WTC11 (cell line): ENCODE data around the gene PCDHGC5. TPM values are rescaled to one million over a fixed set of nuclear protein-coding genes. Genes with fewer than 3 reads are reported as not detected.

Experiments
- ATAC-seq: fragments of 200-7000 bp; cut with Tn5 transposase; 2 replicates; pipeline ENCODE4 v1.10.0; 2021; ENCODE audit warnings: mild to moderate bottlenecking, moderate library complexity
- CTCF ChIA-PET: fragments of 300-600 bp; sonication (Branson Sonifier 250); formaldehyde crosslinking; loops from one replicate; lab custom pipeline; 2021; ENCODE audit warnings: antibody characterized with exemption; lab: Charles Lee
- POLR2A ChIA-PET: fragments of 350-600 bp; sonication (Branson Sonifier 250); formaldehyde crosslinking; loops from one replicate; lab custom pipeline; 2021; ENCODE audit warnings: antibody characterized with exemption; lab: Charles Lee
- DNase-seq: peaks from one replicate; pipeline ENCODE4 v3.0.0; 2021; ENCODE audit warnings: low spot score
- H3K27ac Mint-ChIP-seq: 2 replicates; pipeline ENCODE4 v1.8.0; 2021; ENCODE audit warnings: mixed read lengths
- H3K27me3 Mint-ChIP-seq: 2 replicates; pipeline ENCODE4 v1.8.0; 2021; ENCODE audit warnings: low read depth, mild to moderate bottlenecking, moderate library complexity, mixed read lengths
- H3K36me3 Mint-ChIP-seq: 2 replicates; pipeline ENCODE4 v1.8.0; 2021; ENCODE audit warnings: mixed read lengths
- H3K4me1 Mint-ChIP-seq: 2 replicates; pipeline ENCODE4 v1.8.0; 2022; ENCODE audit warnings: mixed read lengths
- H3K4me3 Mint-ChIP-seq: 2 replicates; pipeline ENCODE4 v1.8.0; 2021; ENCODE audit warnings: mild to moderate bottlenecking, moderate library complexity, mixed read lengths
- H3K9me3 Mint-ChIP-seq: 2 replicates; pipeline ENCODE4 v1.8.0; 2021; ENCODE audit warnings: mixed read lengths
- E2F4 ChIP-seq: sonication (generic); formaldehyde crosslinking; IDR thresholded peaks from 2 replicates; pipeline ENCODE4 v1.8.1; 2022; ENCODE audit warnings: low read depth, mild to moderate bottlenecking, moderate library complexity, missing genetic modification reagents, borderline replicate concordance
- E2F5 ChIP-seq: sonication (generic); formaldehyde crosslinking; IDR thresholded peaks from 2 replicates; pipeline ENCODE4 v1.8.1; 2022; ENCODE audit warnings: mild to moderate bottlenecking, moderate library complexity, missing genetic modification reagents
- ETV6 ChIP-seq: sonication (generic); formaldehyde crosslinking; IDR thresholded peaks from 2 replicates; pipeline ENCODE4 v1.8.1; 2022; ENCODE audit warnings: mild to moderate bottlenecking, missing genetic modification reagents
- FOXK1 ChIP-seq: sonication (generic); formaldehyde crosslinking; IDR thresholded peaks from 2 replicates; pipeline ENCODE4 v1.8.0; 2022; ENCODE audit warnings: mild to moderate bottlenecking, moderate library complexity, missing genetic modification reagents
- GTF2I ChIP-seq: fragments of 250-450 bp; sonication (Bioruptor Pico); conservative IDR thresholded peaks from 2 replicates; pipeline ENCODE4 v1.4.0; 2021; ENCODE audit warnings: mild to moderate bottlenecking
- HMGXB4 ChIP-seq: sonication (generic); formaldehyde crosslinking; IDR thresholded peaks from 2 replicates; pipeline ENCODE4 v1.8.1; 2023; ENCODE audit warnings: mild to moderate bottlenecking, moderate library complexity, missing genetic modification reagents
- JAZF1 ChIP-seq: fragments of 250-450 bp; sonication (Bioruptor Pico); IDR thresholded peaks from 2 replicates; pipeline ENCODE4 v1.9.0; 2021; ENCODE audit warnings: moderate library complexity, mild to moderate bottlenecking, inconsistent platforms
- JUN ChIP-seq: sonication (generic); formaldehyde crosslinking; IDR thresholded peaks from 2 replicates; pipeline ENCODE4 v1.8.0; 2023; ENCODE audit warnings: mild to moderate bottlenecking, missing genetic modification reagents
- KAT7 ChIP-seq: sonication (generic); formaldehyde crosslinking; IDR thresholded peaks from 2 replicates; pipeline ENCODE4 v1.8.1; 2023; ENCODE audit warnings: missing genetic modification reagents, mild to moderate bottlenecking, borderline replicate concordance
- NR1H2 ChIP-seq: sonication (generic); formaldehyde crosslinking; IDR thresholded peaks from 2 replicates; pipeline ENCODE4 v1.9.0; 2021; ENCODE audit warnings: mild to moderate bottlenecking, moderate library complexity, missing genetic modification reagents
- RELA ChIP-seq: sonication (generic); formaldehyde crosslinking; IDR thresholded peaks from 2 replicates; pipeline ENCODE4 v1.8.1; 2022; ENCODE audit warnings: missing genetic modification reagents, mild to moderate bottlenecking, borderline replicate concordance
- TEAD1 ChIP-seq: sonication (generic); formaldehyde crosslinking; IDR thresholded peaks from 2 replicates; pipeline ENCODE4 v1.8.0; 2022; ENCODE audit warnings: mild to moderate bottlenecking, missing genetic modification reagents
- TP53 ChIP-seq: sonication (generic); formaldehyde crosslinking; IDR thresholded peaks from 2 replicates; pipeline ENCODE4 v1.8.1; 2023; ENCODE audit warnings: mild to moderate bottlenecking, missing genetic modification reagents
- USF2 ChIP-seq: sonication (generic); formaldehyde crosslinking; IDR thresholded peaks from 2 replicates; pipeline ENCODE4 v1.8.1; 2023; ENCODE audit warnings: mild to moderate bottlenecking, missing genetic modification reagents, moderate library complexity
- total RNA-seq: library from RNA; stranded (reverse); gene quantifications from 3 replicates; pipeline ENCODE4 v1.2.3, GENCODE V29; 2021
- TF ChIP-seq, protein P1 (sequence below): sonication (generic); formaldehyde crosslinking; conservative IDR thresholded peaks from 2 replicates; pipeline ENCODE4 v1.8.1; 2023; ENCODE audit warnings: mild to moderate bottlenecking, low read depth, missing genetic modification reagents, moderate library complexity
- TF ChIP-seq, protein P2 (sequence below): sonication (generic); formaldehyde crosslinking; IDR thresholded peaks from 2 replicates; pipeline ENCODE4 v1.8.0; 2023; ENCODE audit warnings: missing genetic modification reagents, mild to moderate bottlenecking, borderline replicate concordance
- TF ChIP-seq, protein P3 (sequence below): sonication (generic); formaldehyde crosslinking; IDR thresholded peaks from 2 replicates; pipeline ENCODE4 v1.8.0; 2022; ENCODE audit warnings: mild to moderate bottlenecking, missing genetic modification reagents
- TF ChIP-seq, protein P4 (sequence below): sonication (generic); formaldehyde crosslinking; IDR thresholded peaks from 2 replicates; pipeline ENCODE4 v1.8.0; 2022; ENCODE audit warnings: mild to moderate bottlenecking, missing genetic modification reagents

PCDHGC5 gene
- total RNA-seq, 1 experiment from 2014 or later: 1.5 TPM

DNA sequence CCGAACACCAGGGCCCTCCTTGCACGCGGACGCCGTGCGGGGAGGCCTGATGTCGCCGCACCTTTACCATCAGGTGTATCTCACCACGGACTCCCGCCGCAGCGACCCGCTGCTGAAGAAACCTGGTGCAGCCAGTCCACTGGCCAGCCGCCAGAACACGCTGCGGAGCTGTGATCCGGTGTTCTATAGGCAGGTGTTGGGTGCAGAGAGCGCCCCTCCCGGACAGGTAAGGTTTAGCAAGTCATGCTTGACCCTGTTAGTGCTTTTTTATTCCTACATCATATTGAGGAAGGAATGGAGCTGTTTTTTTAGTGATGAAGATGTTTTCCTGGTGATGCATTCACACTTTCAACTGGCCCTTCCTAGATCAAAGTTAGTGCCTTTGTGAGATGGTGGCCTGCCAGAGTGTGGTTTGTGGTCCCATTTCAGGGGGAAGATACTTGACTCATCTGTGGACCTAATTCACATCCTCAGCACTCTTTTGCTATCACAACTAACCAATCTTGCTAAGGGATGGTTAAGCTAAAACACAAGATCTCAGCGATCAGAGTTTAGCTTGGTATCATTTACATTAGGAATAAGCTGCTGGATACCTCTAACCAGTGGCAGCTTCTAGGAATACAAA, 10.4 kb upstream of the PCDHGC5 start (continued):
- TF ChIP-seq, protein P1, sequence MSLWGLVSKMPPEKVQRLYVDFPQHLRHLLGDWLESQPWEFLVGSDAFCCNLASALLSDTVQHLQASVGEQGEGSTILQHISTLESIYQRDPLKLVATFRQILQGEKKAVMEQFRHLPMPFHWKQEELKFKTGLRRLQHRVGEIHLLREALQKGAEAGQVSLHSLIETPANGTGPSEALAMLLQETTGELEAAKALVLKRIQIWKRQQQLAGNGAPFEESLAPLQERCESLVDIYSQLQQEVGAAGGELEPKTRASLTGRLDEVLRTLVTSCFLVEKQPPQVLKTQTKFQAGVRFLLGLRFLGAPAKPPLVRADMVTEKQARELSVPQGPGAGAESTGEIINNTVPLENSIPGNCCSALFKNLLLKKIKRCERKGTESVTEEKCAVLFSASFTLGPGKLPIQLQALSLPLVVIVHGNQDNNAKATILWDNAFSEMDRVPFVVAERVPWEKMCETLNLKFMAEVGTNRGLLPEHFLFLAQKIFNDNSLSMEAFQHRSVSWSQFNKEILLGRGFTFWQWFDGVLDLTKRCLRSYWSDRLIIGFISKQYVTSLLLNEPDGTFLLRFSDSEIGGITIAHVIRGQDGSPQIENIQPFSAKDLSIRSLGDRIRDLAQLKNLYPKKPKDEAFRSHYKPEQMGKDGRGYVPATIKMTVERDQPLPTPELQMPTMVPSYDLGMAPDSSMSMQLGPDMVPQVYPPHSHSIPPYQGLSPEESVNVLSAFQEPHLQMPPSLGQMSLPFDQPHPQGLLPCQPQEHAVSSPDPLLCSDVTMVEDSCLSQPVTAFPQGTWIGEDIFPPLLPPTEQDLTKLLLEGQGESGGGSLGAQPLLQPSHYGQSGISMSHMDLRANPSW (CRISPR knock-in tag): no peak
- TF ChIP-seq E2F4 (CRISPR knock-in tag) (no peak), JUN (CRISPR knock-in tag) (no peak), FOXK1 (CRISPR knock-in tag) (no peak), USF2 (CRISPR knock-in tag) (no peak), NR1H2 (no peak), HMGXB4 (peak; percentile 50; the same call in 1 of the 2 replicates)
- TF ChIP-seq, protein P2, sequence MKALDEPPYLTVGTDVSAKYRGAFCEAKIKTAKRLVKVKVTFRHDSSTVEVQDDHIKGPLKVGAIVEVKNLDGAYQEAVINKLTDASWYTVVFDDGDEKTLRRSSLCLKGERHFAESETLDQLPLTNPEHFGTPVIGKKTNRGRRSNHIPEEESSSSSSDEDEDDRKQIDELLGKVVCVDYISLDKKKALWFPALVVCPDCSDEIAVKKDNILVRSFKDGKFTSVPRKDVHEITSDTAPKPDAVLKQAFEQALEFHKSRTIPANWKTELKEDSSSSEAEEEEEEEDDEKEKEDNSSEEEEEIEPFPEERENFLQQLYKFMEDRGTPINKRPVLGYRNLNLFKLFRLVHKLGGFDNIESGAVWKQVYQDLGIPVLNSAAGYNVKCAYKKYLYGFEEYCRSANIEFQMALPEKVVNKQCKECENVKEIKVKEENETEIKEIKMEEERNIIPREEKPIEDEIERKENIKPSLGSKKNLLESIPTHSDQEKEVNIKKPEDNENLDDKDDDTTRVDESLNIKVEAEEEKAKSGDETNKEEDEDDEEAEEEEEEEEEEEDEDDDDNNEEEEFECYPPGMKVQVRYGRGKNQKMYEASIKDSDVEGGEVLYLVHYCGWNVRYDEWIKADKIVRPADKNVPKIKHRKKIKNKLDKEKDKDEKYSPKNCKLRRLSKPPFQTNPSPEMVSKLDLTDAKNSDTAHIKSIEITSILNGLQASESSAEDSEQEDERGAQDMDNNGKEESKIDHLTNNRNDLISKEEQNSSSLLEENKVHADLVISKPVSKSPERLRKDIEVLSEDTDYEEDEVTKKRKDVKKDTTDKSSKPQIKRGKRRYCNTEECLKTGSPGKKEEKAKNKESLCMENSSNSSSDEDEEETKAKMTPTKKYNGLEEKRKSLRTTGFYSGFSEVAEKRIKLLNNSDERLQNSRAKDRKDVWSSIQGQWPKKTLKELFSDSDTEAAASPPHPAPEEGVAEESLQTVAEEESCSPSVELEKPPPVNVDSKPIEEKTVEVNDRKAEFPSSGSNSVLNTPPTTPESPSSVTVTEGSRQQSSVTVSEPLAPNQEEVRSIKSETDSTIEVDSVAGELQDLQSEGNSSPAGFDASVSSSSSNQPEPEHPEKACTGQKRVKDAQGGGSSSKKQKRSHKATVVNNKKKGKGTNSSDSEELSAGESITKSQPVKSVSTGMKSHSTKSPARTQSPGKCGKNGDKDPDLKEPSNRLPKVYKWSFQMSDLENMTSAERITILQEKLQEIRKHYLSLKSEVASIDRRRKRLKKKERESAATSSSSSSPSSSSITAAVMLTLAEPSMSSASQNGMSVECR (CRISPR knock-in tag): no peak
- TF ChIP-seq, protein P3, sequence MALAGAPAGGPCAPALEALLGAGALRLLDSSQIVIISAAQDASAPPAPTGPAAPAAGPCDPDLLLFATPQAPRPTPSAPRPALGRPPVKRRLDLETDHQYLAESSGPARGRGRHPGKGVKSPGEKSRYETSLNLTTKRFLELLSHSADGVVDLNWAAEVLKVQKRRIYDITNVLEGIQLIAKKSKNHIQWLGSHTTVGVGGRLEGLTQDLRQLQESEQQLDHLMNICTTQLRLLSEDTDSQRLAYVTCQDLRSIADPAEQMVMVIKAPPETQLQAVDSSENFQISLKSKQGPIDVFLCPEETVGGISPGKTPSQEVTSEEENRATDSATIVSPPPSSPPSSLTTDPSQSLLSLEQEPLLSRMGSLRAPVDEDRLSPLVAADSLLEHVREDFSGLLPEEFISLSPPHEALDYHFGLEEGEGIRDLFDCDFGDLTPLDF (CRISPR knock-in tag): no peak

DNA sequence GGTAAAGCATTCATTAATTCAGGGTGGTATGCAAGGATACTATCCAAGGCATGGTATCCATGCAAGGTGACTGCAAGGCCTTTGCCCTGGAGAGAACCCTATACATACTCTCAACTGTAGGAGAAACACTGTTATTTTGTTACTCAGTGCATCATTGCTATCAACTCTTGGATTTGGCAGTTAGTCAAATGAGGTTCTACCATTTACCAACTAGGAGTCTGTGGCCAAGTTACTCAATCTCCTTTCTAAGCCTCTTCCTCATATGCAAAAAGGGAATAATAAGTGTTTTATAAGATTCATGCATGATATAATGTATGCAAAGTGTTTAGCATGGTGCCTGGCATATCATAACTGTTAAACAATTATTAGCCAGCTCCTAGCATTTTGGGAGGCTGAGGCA, 9.1 kb upstream of the PCDHGC5 start:
- peaks cover 2% of the 10 kb centered on the region; the same call in 1 of the 2 replicates for H3K9me3 Mint-ChIP-seq
- H3K4me1 Mint-ChIP-seq: peaks cover 53% of the 10 kb centered on the region

More for the DNA sequence above, 9.1 kb upstream of the PCDHGC5 start:
- peaks cover 7% of the 10 kb centered on the region for H3K36me3 Mint-ChIP-seq
- no peak overlapping the region for H3K27ac Mint-ChIP-seq
- no peak overlapping the region for H3K4me3 Mint-ChIP-seq
- ChIA-PET POLR2A (no interaction called here), CTCF (interaction anchor here (1.6 to 2.7 kb wide), 3 partner anchors 34 to 62 kb away, joined by 4 to 10 read pairs (median 6); partner anchors contain the start of genes PCDHGA11 and PCDHGB7)
- ATAC-seq: no peak
- H3K27me3 Mint-ChIP-seq: peaks cover 29% of the 10 kb centered on the region
- no peak for DNase-seq
- no peak for TF ChIP-seq GTF2I
- no peak for TF ChIP-seq JAZF1 (CRISPR knock-in tag)
- TF ChIP-seq E2F5 (CRISPR knock-in tag): no peak
- TF ChIP-seq, protein P3 (CRISPR knock-in tag): no peak
- no peak for TF ChIP-seq KAT7
- TF ChIP-seq TP53 (CRISPR knock-in tag): no peak
- TF ChIP-seq, protein P4, sequence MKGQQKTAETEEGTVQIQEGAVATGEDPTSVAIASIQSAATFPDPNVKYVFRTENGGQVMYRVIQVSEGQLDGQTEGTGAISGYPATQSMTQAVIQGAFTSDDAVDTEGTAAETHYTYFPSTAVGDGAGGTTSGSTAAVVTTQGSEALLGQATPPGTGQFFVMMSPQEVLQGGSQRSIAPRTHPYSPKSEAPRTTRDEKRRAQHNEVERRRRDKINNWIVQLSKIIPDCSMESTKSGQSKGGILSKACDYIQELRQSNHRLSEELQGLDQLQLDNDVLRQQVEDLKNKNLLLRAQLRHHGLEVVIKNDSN: no peak
- TF ChIP-seq ETV6: no peak
- no peak for TF ChIP-seq RELA (CRISPR knock-in tag)
- no peak for TF ChIP-seq TEAD1 (CRISPR knock-in tag)
